Transverse colon (tissue), 4 donors: ENCODE data around the gene YPEL2. TPM values are rescaled to one million over a fixed set of nuclear protein-coding genes. Genes with fewer than 3 reads are reported as not detected.

Experiments used
- DNase-seq: peaks from one replicate; pipeline ENCODE4 v3.0.0-alpha.2; 2019
- H3K27ac ChIP-seq, 4 donors: fragments of 200-600 bp; sonication (generic); 2 replicates each; pipeline ENCODE4 v1.5.1; 2016 to 2018; ENCODE audit warnings: inconsistent platforms in 4 of 4
- H3K27me3 ChIP-seq: fragments of 200-600 bp; sonication (generic); 2 replicates; pipeline ENCODE4 v1.5.1; 2017; ENCODE audit warnings: inconsistent platforms
- H3K36me3 ChIP-seq, 4 donors: fragments of 200-600 bp; sonication (generic); 2 replicates each; pipeline ENCODE4 v1.5.1; 2017 to 2019; ENCODE audit warnings: inconsistent platforms in 4 of 4
- H3K4me1 ChIP-seq, 4 donors: fragments of 200-600 bp; sonication (generic); 2 replicates each; pipeline ENCODE4 v1.5.1; 2017 to 2020; ENCODE audit warnings: inconsistent platforms in 4 of 4
- H3K4me3 ChIP-seq, 4 donors: fragments of 200-600 bp; sonication (generic); 1 replicate in 1 of 4; 2 replicates in 3 of 4; pipeline versions ENCODE4 v1.5.1 to v1.6.1; 2017 to 2019; ENCODE audit warnings: inconsistent platforms in 4 of 4
- H3K9me3 ChIP-seq, 2 donors: fragments of 200-600 bp; sonication (generic); 2 replicates each; pipeline ENCODE4 v1.5.1; 2017 to 2019; ENCODE audit warnings: inconsistent platforms in 2 of 2
- EP300 ChIP-seq: sonication (generic); formaldehyde crosslinking; IDR thresholded peaks from one replicate; pipeline ENCODE4 v1.6.1; 2017; ENCODE audit warnings: antibody characterized with exemption, low read depth
- POLR2A ChIP-seq: fragments of 450-650 bp; IDR thresholded peaks from one replicate; pipeline ENCODE4 v1.6.1; 2016; ENCODE audit warnings: antibody characterized with exemption, mild to moderate bottlenecking, moderate library complexity
- POLR2AphosphoS5 ChIP-seq, 3 donors: sonication (generic); formaldehyde crosslinking; IDR thresholded peaks; one replicate each; pipeline ENCODE4 v1.6.1; 2016; ENCODE audit warnings: antibody characterized with exemption in 3 of 3
- WGBS, 2 donors: methylation state at CpG; one replicate each; pipeline ENCODE4 v1.1.5; 2018; ENCODE audit warnings: low coverage in 1 of 2; 5-methylcytosine and 5-hydroxymethylcytosine counted together
- in situ Hi-C, 4 donors: fragments of 200-750 bp; cut with MboI; loops; one replicate each; pipeline versions ENCODE4 v1.15.0 to v1.15.1; 2017; ENCODE audit warnings: low sequenced_read_pairs in 3 of 4, low pct_ligation_motif_present in 1 of 4, low pct_unique_long_range_greater_than_20kb in 1 of 4
- intact Hi-C: fragments of 100-400 bp; cut with DNase I; formaldehyde crosslinking; loops from one replicate; pipeline ENCODE4 v1.15.1; 2023; ENCODE audit warnings: low total_unique reads
- total RNA-seq, 4 donors: library from RNA; depleted of rRNA; stranded (reverse); fragments of >200 nt; gene quantifications; one replicate each; pipeline ENCODE4 v1.1.0, GENCODE V29; 2016
- TF ChIP-seq, protein P1 (sequence below), 5 experiments: fragments of 200-600 bp in 3 of 5; fragments of 450-650 bp in 2 of 5; sonication (generic) in 3 of 5; IDR thresholded peaks; 1 replicate in 2 of 5; 2 replicates in 3 of 5; pipeline ENCODE4 v1.5.1; 2016 to 2017; ENCODE audit warnings: antibody characterized with exemption in 5 of 5, inconsistent platforms in 3 of 5, mild to moderate bottlenecking in 2 of 5, moderate library complexity in 1 of 5

Gene YPEL2
- total RNA-seq, 4 donors from 2014 or later: 24.7 to 45.0 (median 32.8) TPM

DNA sequence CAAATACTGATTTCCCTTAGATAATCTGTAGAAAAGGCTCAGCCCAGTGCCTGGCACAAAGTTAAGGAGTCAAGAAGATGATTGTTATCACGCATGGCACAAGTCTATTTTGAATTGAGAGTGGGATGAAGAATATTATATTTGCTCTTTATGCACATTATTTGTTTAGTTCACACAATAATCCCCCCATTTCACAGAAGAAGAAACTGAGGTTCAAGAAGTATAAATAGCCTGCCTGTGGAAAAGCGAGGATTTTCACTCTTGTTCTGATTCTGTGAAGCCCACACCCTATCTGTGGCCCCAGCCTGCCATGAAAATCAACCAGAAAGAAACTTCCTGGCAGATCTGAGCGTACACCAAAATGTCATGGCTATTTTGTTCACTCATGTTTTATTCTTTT is 73.0 kb downstream of the YPEL2 start:
- intact Hi-C loops: no loop called here
- DNase-seq: no peak
- Histone ChIP-seq H3K4me3 (no peak overlapping the region), H3K27ac (no peak overlapping the region), H3K9me3 (peaks cover 0 to 1% of the 10 kb centered on the region in 2 donors), H3K36me3 (peaks cover 0 to 15% (median 0%) of the 10 kb centered on the region in 4 donors), H3K4me1 (peaks cover 0 to 16% (median 4%) of the 10 kb centered on the region in 4 donors), H3K27me3 (no peaks in the 10 kb centered on the region)
- TF ChIP-seq, protein P1, sequence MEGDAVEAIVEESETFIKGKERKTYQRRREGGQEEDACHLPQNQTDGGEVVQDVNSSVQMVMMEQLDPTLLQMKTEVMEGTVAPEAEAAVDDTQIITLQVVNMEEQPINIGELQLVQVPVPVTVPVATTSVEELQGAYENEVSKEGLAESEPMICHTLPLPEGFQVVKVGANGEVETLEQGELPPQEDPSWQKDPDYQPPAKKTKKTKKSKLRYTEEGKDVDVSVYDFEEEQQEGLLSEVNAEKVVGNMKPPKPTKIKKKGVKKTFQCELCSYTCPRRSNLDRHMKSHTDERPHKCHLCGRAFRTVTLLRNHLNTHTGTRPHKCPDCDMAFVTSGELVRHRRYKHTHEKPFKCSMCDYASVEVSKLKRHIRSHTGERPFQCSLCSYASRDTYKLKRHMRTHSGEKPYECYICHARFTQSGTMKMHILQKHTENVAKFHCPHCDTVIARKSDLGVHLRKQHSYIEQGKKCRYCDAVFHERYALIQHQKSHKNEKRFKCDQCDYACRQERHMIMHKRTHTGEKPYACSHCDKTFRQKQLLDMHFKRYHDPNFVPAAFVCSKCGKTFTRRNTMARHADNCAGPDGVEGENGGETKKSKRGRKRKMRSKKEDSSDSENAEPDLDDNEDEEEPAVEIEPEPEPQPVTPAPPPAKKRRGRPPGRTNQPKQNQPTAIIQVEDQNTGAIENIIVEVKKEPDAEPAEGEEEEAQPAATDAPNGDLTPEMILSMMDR (IDR thresholded peaks at IDR 0.05): no peak
- TF ChIP-seq POLR2A: no peak
- no peak for TF ChIP-seq POLR2AphosphoS5 (IDR thresholded peaks at IDR 0.05)
- no peak for TF ChIP-seq EP300
- 72 to 96% methylated on average over 3 of the region's 3 CpGs for WGBS, 2 donors
- in situ Hi-C loops: no loop called here

- H3K27ac ChIP-seq: peak overlapping the region in 3 of 4 donors; percentile 30 to 66 (median 53)
- H3K36me3 ChIP-seq: peaks cover 0 to 15% (median 0%) of the 10 kb centered on the region in 4 donors
- H3K4me1 ChIP-seq: peaks cover 0 to 16% (median 4%) of the 10 kb centered on the region in 4 donors
- TF ChIP-seq POLR2AphosphoS5 (IDR thresholded peaks at IDR 0.05) (no peak), POLR2A (no peak), EP300 (no peak)
- TF ChIP-seq, protein P1 (IDR thresholded peaks at IDR 0.05): no peak
- no peak for DNase-seq
- WGBS, 2 donors: 79 to 82% methylated on average over 6 to 13 of the region's 13 CpGs
- H3K27me3 ChIP-seq: no peaks in the 10 kb centered on the region
- peaks cover 5 to 9% of the 10 kb centered on the region in 2 donors for H3K9me3 ChIP-seq
- no peak overlapping the region for H3K4me3 ChIP-seq
- intact Hi-C loops: no loop called here
- in situ Hi-C loops: no loop called here
Measured at GRCh38 chr17:59405944-59406705, 74.7 kb downstream of the YPEL2 start.

GRCh38 chr17:59406808-59407381 is 75.4 kb downstream of the YPEL2 start:
- WGBS, 2 donors: 58 to 60% methylated on average over 6 to 7 of the region's 7 CpGs
- H3K4me3 ChIP-seq: no peak overlapping the region
- DNase-seq: no peak
- peaks cover 0 to 15% (median 0%) of the 10 kb centered on the region in 4 donors for H3K36me3 ChIP-seq
- intact Hi-C loops: no loop called here
- in situ Hi-C loops: no loop called here
- H3K4me1 ChIP-seq: peaks cover 0 to 16% (median 3%) of the 10 kb centered on the region in 4 donors
- H3K27me3 ChIP-seq: no peaks in the 10 kb centered on the region
- peak overlapping the region; percentile 23 to 66 (median 42) for H3K27ac ChIP-seq
- peaks cover 5 to 9% of the 10 kb centered on the region in 2 donors for H3K9me3 ChIP-seq
- TF ChIP-seq POLR2AphosphoS5 (IDR thresholded peaks at IDR 0.05) (no peak), POLR2A (no peak), EP300 (no peak)
- TF ChIP-seq, protein P1 (IDR thresholded peaks at IDR 0.05): no peak

- WGBS, 2 donors: 98% methylated on average over 3 of the region's 3 CpGs; no CpG with 5 or more reads in 1 of the 2 donors
- in situ Hi-C loops: no loop called here
- Histone ChIP-seq H3K4me3 (no peak overlapping the region), H3K27me3 (no peaks in the 10 kb centered on the region), H3K4me1 (peaks cover 0 to 16% (median 3%) of the 10 kb centered on the region in 4 donors), H3K36me3 (peaks cover 0 to 5% (median 0%) of the 10 kb centered on the region in 4 donors), H3K27ac (no peak overlapping the region), H3K9me3 (peaks cover 5 to 9% of the 10 kb centered on the region in 2 donors)
- intact Hi-C loops: no loop called here
- TF ChIP-seq POLR2A: no peak
- TF ChIP-seq EP300: no peak
- TF ChIP-seq, protein P1 (IDR thresholded peaks at IDR 0.05): no peak
- TF ChIP-seq POLR2AphosphoS5 (IDR thresholded peaks at IDR 0.05): no peak
- DNase-seq: no peak
Measured at GRCh38 chr17:59409336-59410048, 78.0 kb downstream of the YPEL2 start.
